SH-SY5Y (cell line): ENCODE measurements around the gene CNTN6.

ENCODE experiments used
- GATA2 ChIP-seq: IDR thresholded peaks from 2 replicates; pipeline ENCODE4 v1.6.1; 2011; ENCODE audit warnings: mild to moderate bottlenecking, low read depth, low read length
- GATA3 ChIP-seq: IDR thresholded peaks from 2 replicates; pipeline ENCODE4 v1.6.1; 2011; ENCODE audit warnings: low read depth, mild to moderate bottlenecking, low read length, moderate library complexity

GRCh38 chr3:1117843-1118473, 25.1 kb downstream of the CNTN6 start:
- TF ChIP-seq GATA3: no peak
- TF ChIP-seq GATA2: no peak
